OCI-M1 (cell line): ENCODE results near the gene PCBP1.
A peak's percentile ranks its signal among the peaks of the same experiment; 100 is the strongest.
"Not testable (repeated sequence)": the region's sequence is repeated elsewhere in the genome, so short reads cannot be mapped to it uniquely, and the experiment has no call there.

Source experiments
- DNase-seq: peaks from one replicate; lab custom pipeline; 2025; lab: John Stamatoyannopoulos, UW

PCBP1 gene

GRCh38 chr2:70124983-70125480, 37.8 kb downstream of the PCBP1 start:
- DNase-seq, result no peak

GRCh38 chr2:70125498-70125898, 38.2 kb downstream of the PCBP1 start:
- DNase-seq, result no peak

GRCh38 chr2:70126413-70126812, 39.1 kb downstream of the PCBP1 start:
- no peak for DNase-seq

GRCh38 chr2:70128005-70128404, 40.7 kb downstream of the PCBP1 start:
- peak; percentile 73 for DNase-seq

GRCh38 chr2:70131344-70132143, 44.3 kb downstream of the PCBP1 start:
- DNase-seq, result not testable (repeated sequence)

- DNase-seq, result peak; percentile 78
Observed at GRCh38 chr2:70132244-70133126, 45.2 kb downstream of the PCBP1 start.

- no peak for DNase-seq
Observed at GRCh38 chr2:70133127-70133452, 45.8 kb downstream of the PCBP1 start.

- DNase-seq, result no peak
Observed at GRCh38 chr2:70133491-70134322, 46.4 kb downstream of the PCBP1 start.

- not testable (repeated sequence) for DNase-seq
Observed at GRCh38 chr2:70134323-70134983, 47.2 kb downstream of the PCBP1 start.
